Measurements from ENCODE around the gene ATP12A.

The ATP12A gene

GRCh38 chr13:24693862-24694471, 13.8 kb downstream of the ATP12A start:
- H3K4me3 ChIP-seq (replicated peaks; ENCODE audit: low read depth, low read length) = no peak overlapping the region
- TF ChIP-seq, protein P1, sequence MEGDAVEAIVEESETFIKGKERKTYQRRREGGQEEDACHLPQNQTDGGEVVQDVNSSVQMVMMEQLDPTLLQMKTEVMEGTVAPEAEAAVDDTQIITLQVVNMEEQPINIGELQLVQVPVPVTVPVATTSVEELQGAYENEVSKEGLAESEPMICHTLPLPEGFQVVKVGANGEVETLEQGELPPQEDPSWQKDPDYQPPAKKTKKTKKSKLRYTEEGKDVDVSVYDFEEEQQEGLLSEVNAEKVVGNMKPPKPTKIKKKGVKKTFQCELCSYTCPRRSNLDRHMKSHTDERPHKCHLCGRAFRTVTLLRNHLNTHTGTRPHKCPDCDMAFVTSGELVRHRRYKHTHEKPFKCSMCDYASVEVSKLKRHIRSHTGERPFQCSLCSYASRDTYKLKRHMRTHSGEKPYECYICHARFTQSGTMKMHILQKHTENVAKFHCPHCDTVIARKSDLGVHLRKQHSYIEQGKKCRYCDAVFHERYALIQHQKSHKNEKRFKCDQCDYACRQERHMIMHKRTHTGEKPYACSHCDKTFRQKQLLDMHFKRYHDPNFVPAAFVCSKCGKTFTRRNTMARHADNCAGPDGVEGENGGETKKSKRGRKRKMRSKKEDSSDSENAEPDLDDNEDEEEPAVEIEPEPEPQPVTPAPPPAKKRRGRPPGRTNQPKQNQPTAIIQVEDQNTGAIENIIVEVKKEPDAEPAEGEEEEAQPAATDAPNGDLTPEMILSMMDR (IDR thresholded peaks at IDR 0.05; ENCODE audit: low read depth, low read length, missing control alignments) = peak; percentile 83
- DNase-seq (ENCODE audit: extremely low read depth, low read depth) = no peak

DNA sequence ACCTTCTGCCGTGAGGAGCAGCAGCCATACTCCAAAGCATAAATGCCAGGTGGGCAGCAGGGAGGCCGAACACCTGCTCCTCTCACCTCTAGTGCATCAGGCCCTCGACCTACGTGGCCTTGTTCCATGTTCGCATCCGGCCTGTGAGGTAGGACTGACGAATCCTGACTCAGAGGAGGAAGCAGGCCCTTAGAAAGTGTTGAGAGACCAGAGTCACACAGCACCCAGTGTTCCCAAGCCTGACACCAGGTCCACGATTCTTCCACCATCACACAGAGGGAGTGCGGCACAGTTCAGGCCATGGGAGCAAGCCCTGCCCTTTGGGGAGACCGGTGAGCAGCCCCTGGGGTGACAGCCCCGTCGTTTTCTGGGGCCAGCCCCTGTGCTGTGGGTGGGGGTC, 14.7 kb downstream of the ATP12A start:
- no peak overlapping the region for H3K4me3 ChIP-seq (replicated peaks; ENCODE audit: low read depth, low read length)
- DNase-seq (ENCODE audit: extremely low read depth, low read depth) = no peak
- TF ChIP-seq, protein P1 (IDR thresholded peaks at IDR 0.05; ENCODE audit: low read depth, low read length, missing control alignments) = no peak

- no peak overlapping the region for H3K4me3 ChIP-seq (replicated peaks; ENCODE audit: low read depth, low read length)
- no peak for DNase-seq (ENCODE audit: extremely low read depth, low read depth)
- TF ChIP-seq, protein P1 (IDR thresholded peaks at IDR 0.05; ENCODE audit: low read depth, low read length, missing control alignments) = no peak
Measured at GRCh38 chr13:24698686-24699085, 18.5 kb downstream of the ATP12A start.

GRCh38 chr13:24699541-24699940, 19.3 kb downstream of the ATP12A start:
- TF ChIP-seq, protein P1 (IDR thresholded peaks at IDR 0.05; ENCODE audit: low read depth, low read length, missing control alignments) = no peak
- no peak for DNase-seq (ENCODE audit: extremely low read depth, low read depth)
- H3K4me3 ChIP-seq (replicated peaks; ENCODE audit: low read depth, low read length) = no peak overlapping the region

GRCh38 chr13:24700539-24700938, 20.3 kb downstream of the ATP12A start:
- TF ChIP-seq, protein P1 (IDR thresholded peaks at IDR 0.05; ENCODE audit: low read depth, low read length, missing control alignments) = no peak
- no peak overlapping the region for H3K4me3 ChIP-seq (replicated peaks; ENCODE audit: low read depth, low read length)
- DNase-seq (ENCODE audit: extremely low read depth, low read depth) = no peak

DNA sequence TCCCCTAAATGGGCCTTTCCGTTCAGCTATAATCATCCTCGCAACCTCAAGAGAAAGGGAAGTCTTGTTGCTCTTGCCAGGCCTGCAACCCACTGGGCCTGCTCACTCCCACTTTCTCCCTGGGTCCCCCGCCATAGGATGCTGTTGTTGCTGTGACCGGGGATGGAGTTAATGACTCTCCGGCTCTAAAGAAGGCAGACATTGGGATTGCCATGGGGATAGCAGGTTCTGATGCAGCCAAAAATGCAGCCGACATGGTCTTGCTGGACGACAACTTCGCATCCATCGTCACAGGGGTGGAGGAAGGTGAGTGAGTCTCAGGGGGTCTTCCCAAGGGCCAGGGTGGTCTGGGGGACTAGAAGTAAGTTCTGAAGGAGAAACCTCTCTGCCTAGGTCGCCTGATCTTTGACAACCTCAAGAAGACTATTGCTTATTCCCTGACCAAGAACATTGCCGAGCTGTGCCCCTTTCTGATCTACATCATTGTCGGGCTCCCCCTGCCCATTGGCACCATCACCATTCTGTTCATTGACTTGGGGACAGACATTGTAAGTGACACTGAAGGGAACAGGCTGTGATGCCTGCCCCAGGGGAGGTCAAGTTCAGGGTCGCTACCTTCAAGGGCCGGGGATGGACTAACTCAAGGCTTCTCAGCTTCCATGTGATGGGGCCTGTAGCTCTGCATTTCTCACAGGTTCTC, 26.8 kb downstream of the ATP12A start:
- TF ChIP-seq, protein P1 (IDR thresholded peaks at IDR 0.05; ENCODE audit: low read depth, low read length, missing control alignments) = no peak
- DNase-seq (ENCODE audit: extremely low read depth, low read depth) = no peak
- H3K4me3 ChIP-seq (replicated peaks; ENCODE audit: low read depth, low read length) = no peak overlapping the region
